ENCODE measurements around the gene C22orf23.

The C22orf23 gene

GRCh38 chr22:37907036-37907954 is 46.1 kb downstream of the C22orf23 start:
- peaks cover 5% of the 10 kb centered on the region; the same call in 1 of the 2 replicates for H3K36me3 ChIP-seq
- no peak for TF ChIP-seq Cebpa-rat (IDR thresholded peaks at IDR 0.05)

GRCh38 chr22:37906364-37907008 is 46.9 kb downstream of the C22orf23 start:
- H3K9me3 ChIP-seq: no peaks in the 10 kb centered on the region
- peak overlapping the region; percentile 93 for H3K9ac ChIP-seq
- peak overlapping the region; percentile 98 for H3K4me2 ChIP-seq
- no peaks in the 10 kb centered on the region for H3K27me3 ChIP-seq
- H3K4me3 ChIP-seq: peak overlapping the region; percentile 90
- H3K4me1 ChIP-seq: peaks cover 64% of the 10 kb centered on the region
- H4K20me1 ChIP-seq: peaks cover 43% of the 10 kb centered on the region
- no peaks in the 10 kb centered on the region for H3K36me3 ChIP-seq
- no peak for TF ChIP-seq Cebpa-rat (IDR thresholded peaks at IDR 0.05)
- peak overlapping the region; percentile 95 for H3K27ac ChIP-seq

More at GRCh38 chr22:37907036-37907954, 46.1 kb downstream of the C22orf23 start:
- Histone ChIP-seq H4K20me1 (peaks cover 51% of the 10 kb centered on the region), H3K9me3 (no peaks in the 10 kb centered on the region), H3K4me3 (peak overlapping the region; percentile 90), H3K4me1 (peaks cover 68% of the 10 kb centered on the region), H3K27ac (peak overlapping the region; percentile 95), H3K9ac (peak overlapping the region; percentile 93), H3K27me3 (no peaks in the 10 kb centered on the region), H3K4me2 (peak overlapping the region; percentile 98)

- Histone ChIP-seq H3K27me3 (no peaks in the 10 kb centered on the region), H3K4me3 (peak within 1 kb of the TSS; percentile 90), H3K4me1 (peaks cover 64% of the 10 kb centered on the region), H3K9ac (peak within 1 kb of the TSS; percentile 93), H4K20me1 (peaks cover 36% of the 10 kb centered on the region), H3K9me3 (no peaks in the 10 kb centered on the region), H3K4me2 (peak within 1 kb of the TSS; percentile 98), H3K27ac (peak within 1 kb of the TSS; percentile 95), H3K36me3 (no peaks in the 10 kb centered on the region)
- no peak for TF ChIP-seq Cebpa-rat (IDR thresholded peaks at IDR 0.05)
Measured at GRCh38 chr22:37905534-37906363, 47.7 kb downstream of the C22orf23 start, which contains the start of gene MICALL1. TSS of gene MICALL1 (plus strand) at chr22:37906297. CDS start at chr22:37906423, 126 bp downstream.

GRCh38 chr22:37904572-37905533 is 48.5 kb downstream of the C22orf23 start:
- Histone ChIP-seq H3K4me1 (peaks cover 60% of the 10 kb centered on the region), H3K4me3 (no peak overlapping the region; the same call in 1 of the 2 replicates), H3K36me3 (no peaks in the 10 kb centered on the region), H3K27ac (no peak overlapping the region), H3K27me3 (no peaks in the 10 kb centered on the region), H3K9ac (no peak overlapping the region), H3K4me2 (peak overlapping the region; percentile 98), H3K9me3 (no peaks in the 10 kb centered on the region), H4K20me1 (peaks cover 27% of the 10 kb centered on the region; the same call in 1 of the 2 replicates)
- TF ChIP-seq Cebpa-rat (IDR thresholded peaks at IDR 0.05): no peak

- H4K20me1 ChIP-seq: no peaks in the 10 kb centered on the region
- H3K4me2 ChIP-seq: no peak overlapping the region
- H3K9ac ChIP-seq: peak overlapping the region; percentile 19; the same call in 1 of the 2 replicates
- TF ChIP-seq Cebpa-rat (IDR thresholded peaks at IDR 0.05): no peak
- H3K4me3 ChIP-seq: no peak overlapping the region
- peak overlapping the region; percentile 41; the same call in 1 of the 2 replicates for H3K27ac ChIP-seq
- H3K36me3 ChIP-seq: 0 out of 2 replicates have a peak, but pooled peaks cover 5% of the 10 kb centered on the region
- H3K27me3 ChIP-seq: no peaks in the 10 kb centered on the region
- no peaks in the 10 kb centered on the region for H3K9me3 ChIP-seq
- H3K4me1 ChIP-seq: peaks cover 46% of the 10 kb centered on the region
Measured at GRCh38 chr22:37898441-37899181, 54.8 kb downstream of the C22orf23 start.

GRCh38 chr22:37897807-37898206 is 55.6 kb downstream of the C22orf23 start:
- H3K36me3 ChIP-seq: peaks cover 13% of the 10 kb centered on the region
- peaks cover 54% of the 10 kb centered on the region for H3K4me1 ChIP-seq
- no peak overlapping the region for H3K27ac ChIP-seq
- no peak for TF ChIP-seq Cebpa-rat (IDR thresholded peaks at IDR 0.05)
- H4K20me1 ChIP-seq: no peaks in the 10 kb centered on the region
- no peaks in the 10 kb centered on the region for H3K9me3 ChIP-seq
- no peak overlapping the region for H3K4me3 ChIP-seq
- H3K9ac ChIP-seq: no peak overlapping the region; the same call in 1 of the 2 replicates
- H3K4me2 ChIP-seq: no peak overlapping the region
- H3K27me3 ChIP-seq: no peaks in the 10 kb centered on the region

GRCh38 chr22:37896939-37897338 is 56.5 kb downstream of the C22orf23 start:
- Histone ChIP-seq H3K36me3 (peaks cover 22% of the 10 kb centered on the region), H3K4me2 (peak overlapping the region; percentile 84), H3K9ac (peak overlapping the region; percentile 67), H3K27ac (peak overlapping the region; percentile 73), H3K4me3 (no peak overlapping the region), H3K9me3 (no peaks in the 10 kb centered on the region), H4K20me1 (no peaks in the 10 kb centered on the region), H3K4me1 (peaks cover 57% of the 10 kb centered on the region), H3K27me3 (no peaks in the 10 kb centered on the region)
- TF ChIP-seq Cebpa-rat (IDR thresholded peaks at IDR 0.05): no peak

GRCh38 chr22:37896181-37896592 is 57.2 kb downstream of the C22orf23 start:
- no peak for TF ChIP-seq Cebpa-rat (IDR thresholded peaks at IDR 0.05)
- Histone ChIP-seq H3K4me2 (peak overlapping the region; percentile 84), H4K20me1 (no peaks in the 10 kb centered on the region), H3K4me1 (peaks cover 50% of the 10 kb centered on the region), H3K9me3 (no peaks in the 10 kb centered on the region), H3K9ac (peak overlapping the region; percentile 67), H3K36me3 (peaks cover 30% of the 10 kb centered on the region), H3K4me3 (no peak overlapping the region), H3K27ac (peak overlapping the region; percentile 73), H3K27me3 (no peaks in the 10 kb centered on the region)
